Stimulated activated CD8-positive, alpha-beta memory T cell treated with anti-CD3 and anti-CD28 coated beads, Interleukin-12 subunit alpha, Interleukin-12 subunit beta, amount 100 ng/mL, for 24 hours (primary cell): Measurements from ENCODE around the gene SLC34A3.

Experiments
- DNase-seq: peaks from one replicate; pipeline ENCODE4 v3.0.0-alpha.2; 2020; ENCODE audit errors: extremely low read depth

SLC34A3 gene

GRCh38 chr9:137275588-137276472 lies 45.1 kb downstream of the SLC34A3 start:
- no peak for DNase-seq

- DNase-seq, result no peak
Observed at GRCh38 chr9:137276473-137277328, 46.0 kb downstream of the SLC34A3 start.

- DNase-seq, result no peak
Observed at GRCh38 chr9:137277329-137278041, 46.8 kb downstream of the SLC34A3 start, which contains the start of gene TOR4A. TSS of gene TOR4A (plus strand) at chr9:137277726. CDS start at chr9:137278690, 964 bp downstream.

- DNase-seq, result no peak
Observed at GRCh38 chr9:137278061-137278701, 47.5 kb downstream of the SLC34A3 start.

GRCh38 chr9:137278721-137279711 lies 48.3 kb downstream of the SLC34A3 start:
- DNase-seq, result no peak

- no peak for DNase-seq
Observed at GRCh38 chr9:137279741-137280473, 49.2 kb downstream of the SLC34A3 start.

- no peak for DNase-seq
Observed at GRCh38 chr9:137280474-137281344, 50.0 kb downstream of the SLC34A3 start.

- no peak for DNase-seq
Observed at GRCh38 chr9:137281345-137282116, 50.8 kb downstream of the SLC34A3 start.
